Measurements from ENCODE around the gene KLHL29.

DNA sequence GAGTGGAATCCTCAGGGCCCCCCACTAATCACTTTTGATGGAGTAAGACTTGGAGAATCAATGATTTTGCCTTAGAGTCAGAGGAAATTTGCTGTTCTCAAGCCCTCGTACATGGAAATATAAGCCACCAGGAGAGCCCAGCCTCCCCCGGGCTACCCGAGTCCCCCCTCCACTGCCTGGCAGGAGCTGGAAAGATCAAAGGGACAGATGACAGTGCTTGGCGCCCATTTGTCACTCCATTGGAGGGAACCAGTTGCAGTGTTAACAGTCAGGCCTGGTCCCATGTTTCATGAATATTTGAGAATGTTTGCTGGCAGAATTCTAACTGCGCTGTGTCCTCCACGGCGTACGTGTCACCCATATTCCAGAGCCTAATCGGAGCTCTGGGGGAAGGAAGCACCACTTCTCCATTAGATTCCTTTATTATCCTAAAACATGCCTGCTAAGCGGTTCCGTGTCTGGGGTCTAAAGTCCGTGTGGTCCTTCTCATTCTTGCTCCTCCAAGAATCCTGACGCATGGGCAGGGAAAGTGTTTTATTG is 202.4 kb downstream of the KLHL29 start:
- TF ChIP-seq YY1 (IDR thresholded peaks at IDR 0.05; ENCODE audit: low read depth) (no peak), CEBPB (IDR thresholded peaks at IDR 0.05) (no peak), EP300 (IDR thresholded peaks at IDR 0.05; ENCODE audit: borderline replicate concordance) (no peak), MAX (IDR thresholded peaks at IDR 0.05) (no peak), RAD21 (IDR thresholded peaks at IDR 0.05; ENCODE audit: low read depth) (no peak), TAF1 (IDR thresholded peaks at IDR 0.05; ENCODE audit: low read depth) (no peak), CREB1 (IDR thresholded peaks at IDR 0.05; ENCODE audit: low read depth) (no peak), NFIC (IDR thresholded peaks at IDR 0.05) (no peak), FOXM1 (IDR thresholded peaks at IDR 0.05; ENCODE audit: borderline replicate concordance, low read depth) (no peak), TEAD4 (IDR thresholded peaks at IDR 0.05) (no peak), USF1 (IDR thresholded peaks at IDR 0.05) (no peak)
- TF ChIP-seq, protein P1, sequence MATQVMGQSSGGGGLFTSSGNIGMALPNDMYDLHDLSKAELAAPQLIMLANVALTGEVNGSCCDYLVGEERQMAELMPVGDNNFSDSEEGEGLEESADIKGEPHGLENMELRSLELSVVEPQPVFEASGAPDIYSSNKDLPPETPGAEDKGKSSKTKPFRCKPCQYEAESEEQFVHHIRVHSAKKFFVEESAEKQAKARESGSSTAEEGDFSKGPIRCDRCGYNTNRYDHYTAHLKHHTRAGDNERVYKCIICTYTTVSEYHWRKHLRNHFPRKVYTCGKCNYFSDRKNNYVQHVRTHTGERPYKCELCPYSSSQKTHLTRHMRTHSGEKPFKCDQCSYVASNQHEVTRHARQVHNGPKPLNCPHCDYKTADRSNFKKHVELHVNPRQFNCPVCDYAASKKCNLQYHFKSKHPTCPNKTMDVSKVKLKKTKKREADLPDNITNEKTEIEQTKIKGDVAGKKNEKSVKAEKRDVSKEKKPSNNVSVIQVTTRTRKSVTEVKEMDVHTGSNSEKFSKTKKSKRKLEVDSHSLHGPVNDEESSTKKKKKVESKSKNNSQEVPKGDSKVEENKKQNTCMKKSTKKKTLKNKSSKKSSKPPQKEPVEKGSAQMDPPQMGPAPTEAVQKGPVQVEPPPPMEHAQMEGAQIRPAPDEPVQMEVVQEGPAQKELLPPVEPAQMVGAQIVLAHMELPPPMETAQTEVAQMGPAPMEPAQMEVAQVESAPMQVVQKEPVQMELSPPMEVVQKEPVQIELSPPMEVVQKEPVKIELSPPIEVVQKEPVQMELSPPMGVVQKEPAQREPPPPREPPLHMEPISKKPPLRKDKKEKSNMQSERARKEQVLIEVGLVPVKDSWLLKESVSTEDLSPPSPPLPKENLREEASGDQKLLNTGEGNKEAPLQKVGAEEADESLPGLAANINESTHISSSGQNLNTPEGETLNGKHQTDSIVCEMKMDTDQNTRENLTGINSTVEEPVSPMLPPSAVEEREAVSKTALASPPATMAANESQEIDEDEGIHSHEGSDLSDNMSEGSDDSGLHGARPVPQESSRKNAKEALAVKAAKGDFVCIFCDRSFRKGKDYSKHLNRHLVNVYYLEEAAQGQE (IDR thresholded peaks at IDR 0.05; ENCODE audit: low read depth) = no peak

Measured in Ishikawa (cell line).